Endodermal cell (in vitro differentiated cells): ENCODE results near the gene PACS1. TPM values are rescaled to one million over a fixed set of nuclear protein-coding genes. Genes with fewer than 3 reads are reported as not detected.

Experiments
- DNase-seq: peaks from one replicate; pipeline ENCODE4 v3.0.0-alpha.2; 2017
- H3K27ac ChIP-seq: 2 replicates; pipeline ENCODE4 v1.5.1; 2013; ENCODE audit warnings: mild to moderate bottlenecking, low read depth, low read length, moderate library complexity
- H3K27me3 ChIP-seq: 2 replicates; pipeline ENCODE4 v1.6.1; 2013; ENCODE audit warnings: mild to moderate bottlenecking, low read length, moderate library complexity; ENCODE audit not compliant: insufficient read depth, control insufficient read depth, poor library complexity, severe bottlenecking
- H3K36me3 ChIP-seq: 2 replicates; pipeline ENCODE4 v1.7.0; 2013; ENCODE audit warnings: mild to moderate bottlenecking, low read length, moderate library complexity; ENCODE audit not compliant: control insufficient read depth, insufficient read depth
- H3K4me1 ChIP-seq: one replicate; pipeline ENCODE4 v1.7.0; 2013; ENCODE audit warnings: low read length; ENCODE audit not compliant: control insufficient read depth, insufficient read depth
- H3K4me3 ChIP-seq: 2 replicates; pipeline ENCODE4 v1.5.1; 2013; ENCODE audit warnings: mild to moderate bottlenecking, low read length, moderate library complexity
- H3K9ac ChIP-seq: 2 replicates; pipeline ENCODE4 v1.6.1; 2013; ENCODE audit warnings: mild to moderate bottlenecking, low read length, moderate library complexity; ENCODE audit not compliant: poor library complexity, severe bottlenecking; ENCODE audit errors: extremely low read depth
- H3K9me3 ChIP-seq: 2 replicates; pipeline ENCODE4 v1.6.1; 2013; ENCODE audit warnings: mild to moderate bottlenecking, low read length, moderate library complexity; ENCODE audit not compliant: control insufficient read depth
- H3K27ac Mint-ChIP-seq: 2 replicates; pipeline ENCODE4 v1.8.0; 2020; ENCODE audit warnings: mixed read lengths
- H3K27me3 Mint-ChIP-seq: 2 replicates; pipeline ENCODE4 v1.8.0; 2021; ENCODE audit warnings: mild to moderate bottlenecking, mixed read lengths; ENCODE audit not compliant: insufficient read depth
- H3K36me3 Mint-ChIP-seq: 2 replicates; pipeline ENCODE4 v1.8.0; 2020; ENCODE audit warnings: low read depth, mixed read lengths
- H3K4me1 Mint-ChIP-seq: 2 replicates; pipeline ENCODE4 v1.8.0; 2020; ENCODE audit warnings: mixed read lengths
- H3K4me3 Mint-ChIP-seq: 2 replicates; pipeline ENCODE4 v1.8.0; 2020; ENCODE audit warnings: mild to moderate bottlenecking, moderate library complexity, mixed read lengths
- H3K9me3 Mint-ChIP-seq: 2 replicates; pipeline ENCODE4 v1.8.0; 2020; ENCODE audit warnings: mild to moderate bottlenecking, mixed read lengths
- WGBS, 2 experiments: methylation state at CpG; one replicate each; pipeline versions ENCODE4 v1.1.5 to v1.1.7; 2013; ENCODE audit warnings: missing lambda C conversion rate in 2 of 2, mixed read lengths in 1 of 2; ENCODE audit not compliant: insufficient coverage in 1 of 2, insufficient read length in 1 of 2; 5-methylcytosine and 5-hydroxymethylcytosine counted together
- total RNA-seq, 2 donors: library from RNA; stranded (reverse); fragmentation: NEBNext Ultra II Directional in 1 of 2; extraction: Animal tissue kit (Norgen Biotek cat#: 25700) in 1 of 2; gene quantifications; 2 replicates in 1 of 2; 3 replicates in 1 of 2; pipeline ENCODE4 v1.2.1, GENCODE V29; 2021
- TF ChIP-seq, protein P1 (sequence below): fragments of 200-600 bp; sonication (generic); conservative IDR thresholded peaks from 2 replicates; pipeline ENCODE4 v1.5.0; 2021; ENCODE audit warnings: antibody characterized with exemption, mild to moderate bottlenecking

PACS1 gene
- total RNA-seq, 2 donors from 2014 or later, result 67.0 to 67.1 TPM

DNA sequence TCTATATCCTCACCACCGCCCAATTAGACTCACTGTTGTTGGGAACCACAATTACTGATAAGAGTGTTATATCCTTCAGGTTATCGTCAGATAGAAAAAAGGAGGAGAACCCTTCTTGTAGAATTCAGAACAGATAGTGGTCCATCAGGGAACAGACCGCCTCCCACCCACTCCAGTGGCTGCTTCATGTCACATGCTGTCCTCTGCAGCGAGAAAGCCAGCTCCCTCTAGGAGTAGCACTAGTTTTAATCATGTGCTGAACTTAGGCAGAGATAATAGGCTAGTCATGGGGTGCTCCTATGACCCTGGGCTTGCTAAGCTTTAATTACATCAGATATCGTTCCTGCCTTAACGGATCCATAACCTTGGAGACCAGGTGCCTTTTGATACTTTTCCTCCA lies 146.8 kb downstream of the PACS1 start:
- Mint-ChIP-seq H3K27me3 (no peaks in the 10 kb centered on the region), H3K9me3 (no peaks in the 10 kb centered on the region), H3K36me3 (peaks cover 46% of the 10 kb centered on the region), H3K4me1 (no peaks in the 10 kb centered on the region), H3K27ac (no peak overlapping the region), H3K4me3 (no peak overlapping the region)
- no peak overlapping the region for H3K9ac ChIP-seq
- H3K36me3 ChIP-seq, result peaks cover 58% of the 10 kb centered on the region
- no peaks in the 10 kb centered on the region for H3K9me3 ChIP-seq
- H3K4me3 ChIP-seq, result no peak overlapping the region
- no peak overlapping the region for H3K27ac ChIP-seq
- DNase-seq, result no peak
- H3K27me3 ChIP-seq, result no peaks in the 10 kb centered on the region
- TF ChIP-seq, protein P1, sequence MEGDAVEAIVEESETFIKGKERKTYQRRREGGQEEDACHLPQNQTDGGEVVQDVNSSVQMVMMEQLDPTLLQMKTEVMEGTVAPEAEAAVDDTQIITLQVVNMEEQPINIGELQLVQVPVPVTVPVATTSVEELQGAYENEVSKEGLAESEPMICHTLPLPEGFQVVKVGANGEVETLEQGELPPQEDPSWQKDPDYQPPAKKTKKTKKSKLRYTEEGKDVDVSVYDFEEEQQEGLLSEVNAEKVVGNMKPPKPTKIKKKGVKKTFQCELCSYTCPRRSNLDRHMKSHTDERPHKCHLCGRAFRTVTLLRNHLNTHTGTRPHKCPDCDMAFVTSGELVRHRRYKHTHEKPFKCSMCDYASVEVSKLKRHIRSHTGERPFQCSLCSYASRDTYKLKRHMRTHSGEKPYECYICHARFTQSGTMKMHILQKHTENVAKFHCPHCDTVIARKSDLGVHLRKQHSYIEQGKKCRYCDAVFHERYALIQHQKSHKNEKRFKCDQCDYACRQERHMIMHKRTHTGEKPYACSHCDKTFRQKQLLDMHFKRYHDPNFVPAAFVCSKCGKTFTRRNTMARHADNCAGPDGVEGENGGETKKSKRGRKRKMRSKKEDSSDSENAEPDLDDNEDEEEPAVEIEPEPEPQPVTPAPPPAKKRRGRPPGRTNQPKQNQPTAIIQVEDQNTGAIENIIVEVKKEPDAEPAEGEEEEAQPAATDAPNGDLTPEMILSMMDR, result no peak
- H3K4me1 ChIP-seq, result no peaks in the 10 kb centered on the region
- 96 to 97% methylated on average over 3 to 6 of the region's 6 CpGs for WGBS, 2 experiments

- H3K27me3 Mint-ChIP-seq, result no peaks in the 10 kb centered on the region
- no peak overlapping the region for H3K4me3 Mint-ChIP-seq
- WGBS, 2 experiments, result 82 to 91% methylated on average over 4 to 6 of the region's 6 CpGs
- H3K27ac Mint-ChIP-seq, result no peak overlapping the region
- H3K4me1 Mint-ChIP-seq, result peaks cover 2% of the 10 kb centered on the region
- Histone ChIP-seq H3K36me3 (peaks cover 58% of the 10 kb centered on the region), H3K27ac (no peak overlapping the region), H3K9me3 (no peaks in the 10 kb centered on the region), H3K4me3 (no peak overlapping the region), H3K27me3 (no peaks in the 10 kb centered on the region), H3K9ac (no peak overlapping the region), H3K4me1 (no peaks in the 10 kb centered on the region)
- no peak for DNase-seq
- H3K9me3 Mint-ChIP-seq, result no peaks in the 10 kb centered on the region
- H3K36me3 Mint-ChIP-seq, result peaks cover 42% of the 10 kb centered on the region
- TF ChIP-seq, protein P1, result no peak
Measured at GRCh38 chr11:66218036-66218435, 148.0 kb downstream of the PACS1 start.

DNA sequence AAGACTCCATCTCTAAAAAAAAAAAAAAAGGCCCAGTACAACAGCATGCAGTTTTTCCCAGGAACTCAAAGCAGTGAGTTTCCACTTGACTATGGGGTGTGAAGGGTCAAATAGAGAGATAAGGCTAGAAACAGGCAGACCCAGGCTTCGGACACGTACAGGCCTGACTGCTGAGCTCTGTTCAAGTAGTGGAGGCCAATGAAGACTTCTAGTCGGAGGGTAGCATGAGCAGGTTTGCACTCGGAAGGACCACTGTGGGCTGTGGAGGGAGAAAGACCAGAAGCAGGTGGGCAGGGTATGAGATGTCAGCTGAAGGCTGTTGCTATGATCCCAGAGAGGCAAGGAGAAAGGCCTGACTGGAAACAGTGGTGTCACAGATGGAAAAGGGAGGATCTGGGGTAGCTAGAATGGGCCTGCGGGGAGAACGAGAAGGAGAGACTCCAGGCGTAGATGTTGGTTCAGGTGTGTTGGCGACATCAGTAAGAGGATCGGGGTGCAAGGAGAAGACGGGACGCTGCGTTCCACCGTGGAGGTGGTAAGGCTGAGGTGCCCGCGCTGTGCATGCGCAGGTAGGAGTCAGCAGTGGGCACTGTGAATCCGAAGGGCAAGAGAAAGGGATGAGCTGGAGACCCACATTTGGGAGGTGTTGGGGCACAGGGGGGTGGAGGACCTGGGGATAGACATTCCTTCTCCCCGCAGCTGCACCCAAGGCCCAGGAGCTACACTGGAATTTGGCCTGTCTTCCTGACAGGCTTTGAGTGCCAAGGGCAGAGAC lies 149.0 kb downstream of the PACS1 start:
- Histone ChIP-seq H3K9ac (no peak overlapping the region), H3K36me3 (peaks cover 60% of the 10 kb centered on the region), H3K9me3 (no peaks in the 10 kb centered on the region), H3K27ac (no peak overlapping the region), H3K4me1 (no peaks in the 10 kb centered on the region), H3K4me3 (no peak overlapping the region), H3K27me3 (no peaks in the 10 kb centered on the region)
- DNase-seq, result no peak
- H3K4me1 Mint-ChIP-seq, result peaks cover 2% of the 10 kb centered on the region
- no peak overlapping the region for H3K27ac Mint-ChIP-seq
- H3K9me3 Mint-ChIP-seq, result no peaks in the 10 kb centered on the region
- H3K27me3 Mint-ChIP-seq, result no peaks in the 10 kb centered on the region
- H3K4me3 Mint-ChIP-seq, result no peak overlapping the region
- peaks cover 36% of the 10 kb centered on the region for H3K36me3 Mint-ChIP-seq
- WGBS, 2 experiments, result 93 to 95% methylated on average over 16 to 18 of the region's 18 CpGs
- TF ChIP-seq, protein P1, result no peak
